Bone marrow (tissue), 2 donors: ENCODE data around the gene NBPF26.
"Not testable (repeated sequence)": the region's sequence is repeated elsewhere in the genome, so short reads cannot be mapped to it uniquely, and the experiment has no call there.

Source experiments
- DNase-seq, 2 donors: peaks; one replicate each; lab custom pipeline; 2025; lab: John Stamatoyannopoulos, UW

Gene NBPF26

DNA sequence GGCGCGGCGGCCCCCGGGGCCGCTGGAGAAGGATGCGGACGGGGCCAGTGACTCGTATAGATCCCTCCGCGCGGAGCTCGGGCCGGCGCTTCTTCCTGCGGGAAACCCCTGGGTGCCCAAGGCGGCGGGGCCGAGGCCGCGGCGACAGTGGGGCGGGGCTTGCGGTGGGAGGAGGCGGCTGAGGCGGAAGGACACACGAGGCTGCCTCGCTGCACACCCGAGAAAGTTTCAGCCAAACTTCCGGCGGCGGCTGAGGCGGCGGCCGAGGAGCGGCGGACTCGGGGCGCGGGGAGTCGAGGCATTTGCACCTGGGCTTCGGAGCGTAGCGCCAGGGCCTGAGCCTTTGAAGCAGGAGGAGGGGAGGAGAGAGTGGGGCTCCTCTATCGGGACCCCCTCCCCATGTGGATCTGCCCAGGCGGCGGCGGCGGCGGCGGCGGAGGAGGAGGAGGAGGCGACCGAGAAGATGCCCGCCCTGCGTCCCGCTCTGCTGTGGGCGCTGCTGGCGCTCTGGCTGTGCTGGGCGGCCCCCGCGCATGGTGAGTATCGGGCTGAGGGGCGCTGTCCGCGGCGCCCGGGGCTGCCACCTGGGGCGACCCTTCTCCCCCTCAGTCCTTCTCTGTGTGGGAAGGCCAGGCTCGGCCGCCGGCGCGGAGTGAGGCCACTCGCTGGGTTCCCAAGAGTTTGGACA, at the start of gene NBPF26:
NBPF26 (plus strand) TSS at position 231 of the 688 bp plus-strand sequence.
- DNase-seq, result peak; percentile 0 to 23

DNA sequence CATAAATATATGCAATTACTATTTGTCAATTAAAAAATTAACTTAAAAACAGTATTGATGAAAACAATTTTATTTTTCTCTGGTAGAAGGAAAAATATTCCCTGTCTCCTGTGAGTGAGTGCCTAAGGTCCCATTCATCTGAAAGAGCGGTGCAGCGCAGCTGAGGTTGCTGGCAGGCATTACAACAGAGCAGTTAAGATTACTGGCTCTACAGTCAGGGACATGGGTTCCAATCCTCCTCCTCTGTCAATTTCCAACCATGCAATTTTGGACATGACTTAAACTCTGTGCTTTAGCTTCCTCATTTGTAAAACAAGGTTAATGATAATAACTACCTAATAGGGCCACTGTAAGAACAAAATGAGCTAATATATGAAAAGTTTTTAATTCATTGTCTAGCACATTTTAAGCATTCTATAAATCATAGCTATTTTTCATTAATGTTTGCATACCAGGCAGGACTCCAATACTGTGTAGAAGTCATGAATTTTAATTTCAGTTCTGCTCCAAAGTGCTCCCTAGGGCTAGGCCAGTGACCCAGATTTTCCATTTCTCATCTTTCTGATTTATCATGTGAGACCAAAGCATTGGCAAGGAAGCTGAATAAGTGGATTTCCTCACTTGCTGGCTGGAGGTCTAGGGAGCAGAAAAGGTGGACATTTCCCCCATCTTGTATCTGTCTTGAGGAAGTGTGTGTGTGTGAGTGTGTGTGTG, 43.5 kb upstream of the NBPF26 start:
- DNase-seq, result not testable (repeated sequence)

DNA sequence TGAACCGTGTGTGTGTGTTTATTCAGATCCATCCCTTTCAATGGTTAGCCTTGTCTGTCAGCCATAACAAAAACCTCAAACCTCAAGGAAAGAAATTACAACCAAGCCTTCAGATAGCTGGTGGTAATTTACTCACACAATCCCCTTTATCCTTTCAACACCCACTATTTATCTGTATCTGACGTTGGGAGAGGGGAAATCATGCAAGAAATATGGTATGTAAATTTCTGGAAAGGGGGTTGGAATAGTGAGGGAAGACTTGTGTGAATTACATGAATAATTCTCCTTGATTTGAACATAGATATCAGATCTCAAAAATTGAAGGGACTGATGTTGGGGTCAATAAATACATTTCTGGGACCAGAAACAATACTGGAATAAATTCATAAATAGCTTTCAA, 42.8 kb upstream of the NBPF26 start:
- not testable (repeated sequence) for DNase-seq

DNA sequence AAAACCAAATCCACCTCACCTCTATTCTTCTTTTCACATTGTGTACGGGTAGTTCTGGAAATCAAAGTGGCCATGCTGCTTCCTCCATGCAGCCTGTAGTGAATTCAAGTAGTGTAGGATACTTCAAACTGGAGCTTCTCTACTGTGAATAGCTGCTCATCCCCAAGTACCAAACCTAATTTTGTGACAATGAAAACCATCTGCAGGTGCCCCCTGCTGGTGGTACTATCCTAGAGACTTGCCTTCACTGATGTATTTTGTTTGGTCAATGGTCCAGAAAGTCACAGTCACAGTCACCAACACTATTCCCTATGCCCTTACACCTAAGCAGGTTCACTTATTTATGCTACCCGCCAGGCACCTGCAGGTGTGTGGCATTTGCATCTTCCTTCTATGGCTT, 39.3 kb upstream of the NBPF26 start:
- DNase-seq, result not testable (repeated sequence)

DNA sequence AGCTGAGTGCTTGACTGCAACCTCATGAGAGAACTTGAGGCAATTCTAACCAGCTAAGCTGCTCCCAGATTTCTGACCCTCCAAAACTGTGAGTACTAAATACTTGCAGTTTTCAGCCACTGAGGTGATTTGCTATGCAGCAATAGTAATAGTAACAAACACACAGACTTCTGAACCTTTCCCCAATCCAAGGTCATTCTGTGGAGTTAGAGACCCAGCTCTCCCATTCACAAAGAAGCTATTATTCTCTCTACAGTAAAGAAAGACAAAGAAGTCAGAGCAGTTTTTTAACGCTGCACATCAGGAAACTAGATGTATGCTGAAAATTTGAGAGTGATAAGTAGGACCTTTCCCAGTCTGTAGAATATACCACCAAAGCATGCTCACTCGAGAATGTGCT, 38.1 kb upstream of the NBPF26 start:
- not testable (repeated sequence) for DNase-seq

DNA sequence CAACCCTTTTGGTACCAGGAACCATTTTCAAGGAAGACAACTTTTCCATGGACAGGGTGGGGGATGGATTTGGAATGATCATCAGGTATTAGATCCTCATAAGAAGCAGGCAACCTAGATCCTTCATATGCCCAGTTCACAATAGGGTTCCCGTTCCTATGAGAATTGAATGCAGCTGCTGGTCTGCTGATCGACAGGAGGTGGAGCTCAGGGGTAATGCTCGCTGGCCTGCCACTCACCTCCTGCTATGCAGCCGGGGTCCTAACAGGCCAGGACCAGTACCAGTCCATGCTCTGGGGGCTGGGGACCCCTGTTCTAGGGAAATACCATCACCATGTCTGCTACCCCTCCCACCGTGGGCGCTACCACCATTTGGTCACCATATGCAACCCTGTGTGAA, 36.5 kb upstream of the NBPF26 start:
- not testable (repeated sequence) for DNase-seq

DNA sequence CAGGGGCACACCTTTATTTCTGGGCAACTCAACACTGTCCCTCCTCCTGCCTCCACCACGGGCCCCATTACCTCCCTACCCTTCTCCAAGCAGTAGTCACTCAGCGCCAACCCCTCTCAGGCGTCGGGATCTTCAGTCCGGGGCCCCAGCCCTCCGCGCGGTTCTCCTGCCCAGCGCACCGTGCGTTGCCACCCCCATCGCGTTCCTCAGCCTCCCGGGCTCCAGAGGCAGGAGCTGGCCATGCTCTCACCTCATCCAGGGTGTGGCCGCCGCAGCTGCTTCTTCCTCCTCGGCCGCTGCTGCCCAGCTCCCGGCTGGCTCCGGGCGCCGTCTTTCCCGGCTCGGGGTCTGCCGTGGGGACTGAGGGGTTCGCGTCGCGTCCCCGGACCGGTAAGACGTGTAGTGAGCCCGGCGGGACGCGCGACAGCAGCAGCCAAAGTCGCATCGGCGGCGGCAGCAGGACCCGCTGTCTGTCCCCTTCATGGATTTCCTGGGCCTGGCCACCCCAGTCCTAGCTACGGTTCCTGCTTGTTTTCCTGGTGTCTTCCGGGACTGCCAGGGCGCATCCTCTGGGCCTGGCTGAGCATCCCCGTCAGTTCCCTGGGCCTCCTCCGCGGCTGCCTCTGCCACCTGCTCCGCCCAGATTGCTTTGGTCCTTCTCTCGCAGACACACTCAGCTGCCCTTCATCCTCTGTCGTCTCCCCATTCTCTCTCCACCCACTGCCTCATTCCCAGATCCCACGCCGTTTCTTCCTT, 22.8 kb upstream of the NBPF26 start:
- not testable (repeated sequence) for DNase-seq

DNA sequence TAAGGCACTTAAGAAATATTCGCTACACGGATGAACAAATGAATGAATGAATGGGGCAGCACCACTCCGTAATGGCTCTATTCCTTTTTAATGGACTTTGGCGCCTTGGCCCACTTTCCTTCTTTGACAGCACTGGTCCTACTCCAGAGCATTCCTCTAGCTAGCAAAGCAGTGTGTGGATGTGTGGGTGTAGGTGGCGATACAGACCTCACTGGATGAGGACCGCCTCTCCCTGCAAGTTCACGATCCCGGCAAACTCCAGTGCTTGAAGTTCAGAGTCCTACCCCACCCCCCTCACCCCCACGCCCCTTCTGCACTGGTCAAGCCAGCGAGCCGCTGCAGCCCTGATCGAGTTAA, 409 bp upstream of the NBPF26 start:
- DNase-seq, result not testable (repeated sequence)

DNA sequence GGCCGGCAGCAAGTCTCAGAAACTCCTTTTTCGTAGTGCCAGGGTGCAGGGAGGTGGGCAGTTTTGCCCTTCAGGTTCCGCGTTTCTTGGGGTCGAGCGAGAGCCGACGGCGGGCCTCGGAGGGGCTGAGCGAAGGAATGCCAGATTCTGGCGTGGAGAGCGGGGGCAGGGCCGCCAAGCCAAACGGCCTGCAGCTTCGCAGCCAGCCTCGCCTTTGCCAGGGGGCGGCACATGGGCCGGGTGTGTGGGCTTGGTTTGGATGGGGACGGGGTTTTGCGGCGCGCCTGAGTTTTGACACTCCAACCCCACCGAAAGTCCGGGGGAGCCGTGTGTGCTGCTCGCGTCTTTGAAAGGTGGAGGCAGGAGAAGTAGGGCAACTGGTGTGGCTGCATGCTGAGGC, 762 bp downstream of the NBPF26 start:
- not testable (repeated sequence) for DNase-seq

DNA sequence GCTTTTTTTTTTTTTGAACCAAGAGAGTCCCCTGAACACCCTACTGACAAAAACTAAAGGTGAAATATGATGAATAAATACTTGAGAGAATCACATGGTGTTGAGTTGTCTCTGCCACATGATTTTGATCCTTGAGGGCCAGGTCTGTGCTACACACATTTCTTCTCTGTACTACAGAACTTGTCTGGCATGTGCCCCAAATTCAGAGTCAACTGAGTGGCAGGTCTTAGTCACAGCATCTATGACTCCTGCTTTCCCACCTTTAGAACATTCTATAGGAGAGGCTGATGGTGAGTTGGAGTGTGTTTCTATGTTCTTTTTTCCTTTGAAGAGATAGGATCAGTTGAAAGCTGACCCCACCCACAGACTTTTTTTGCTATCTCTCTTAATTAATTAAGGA, 5.1 kb downstream of the NBPF26 start:
- not testable (repeated sequence) for DNase-seq

DNA sequence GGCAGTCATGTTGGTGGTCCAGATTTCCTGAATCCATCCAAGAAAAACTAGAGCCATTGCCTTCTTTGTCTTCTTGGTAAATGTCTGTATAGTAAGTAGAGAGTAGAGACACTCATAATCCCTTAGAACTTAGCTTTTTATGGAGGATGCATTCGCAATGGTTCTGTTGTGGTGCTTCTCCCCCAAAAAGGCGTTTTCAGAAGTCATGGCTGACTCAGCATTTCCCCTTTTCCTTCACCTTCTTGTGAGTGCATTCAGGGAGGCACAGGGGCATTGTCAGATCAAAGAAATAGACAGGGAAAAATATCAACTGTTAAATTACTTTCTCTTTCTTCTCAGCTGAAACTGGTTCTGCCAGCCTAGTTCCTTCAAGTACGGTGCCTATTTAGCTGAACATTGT, 45.3 kb downstream of the NBPF26 start:
- DNase-seq, result not testable (repeated sequence)

DNA sequence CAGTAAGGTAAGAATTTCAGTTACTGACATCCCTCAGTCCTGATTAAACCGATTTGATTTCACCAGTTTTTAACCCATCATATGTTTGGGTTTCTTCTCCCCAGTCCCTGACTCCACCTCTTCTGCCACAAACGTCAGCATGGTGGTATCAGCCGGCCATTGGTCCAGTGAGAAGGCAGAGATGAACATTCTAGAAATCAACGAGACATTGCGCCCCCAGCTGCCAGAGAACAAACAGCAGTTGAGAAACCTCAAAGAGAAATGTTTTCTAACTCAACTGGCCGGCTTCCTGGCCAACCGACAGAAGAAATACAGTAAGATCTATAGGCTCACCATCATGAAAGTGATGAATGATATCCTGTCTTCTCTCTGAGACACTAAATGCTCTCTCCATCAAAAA, 81.7 kb downstream of the NBPF26 start:
- not testable (repeated sequence) for DNase-seq

DNA sequence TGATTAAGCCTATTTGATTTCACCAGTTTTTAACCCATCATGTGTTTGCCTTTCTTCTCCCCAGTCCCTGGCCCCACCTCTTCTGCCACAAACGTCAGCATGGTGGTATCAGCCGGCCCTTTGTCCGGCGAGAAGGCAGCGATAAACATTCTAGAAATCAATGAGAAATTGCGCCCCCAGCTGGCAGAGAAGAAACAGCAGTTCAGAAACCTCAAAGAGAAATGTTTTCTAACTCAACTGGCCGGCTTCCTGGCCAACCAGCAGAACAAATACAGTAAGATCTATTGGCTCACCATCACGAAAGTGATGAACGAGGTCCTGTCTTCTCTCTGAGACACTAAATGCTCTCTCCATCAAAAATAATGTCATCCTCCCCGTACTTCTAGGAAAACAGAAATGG, 88.1 kb downstream of the NBPF26 start:
- not testable (repeated sequence) for DNase-seq

DNA sequence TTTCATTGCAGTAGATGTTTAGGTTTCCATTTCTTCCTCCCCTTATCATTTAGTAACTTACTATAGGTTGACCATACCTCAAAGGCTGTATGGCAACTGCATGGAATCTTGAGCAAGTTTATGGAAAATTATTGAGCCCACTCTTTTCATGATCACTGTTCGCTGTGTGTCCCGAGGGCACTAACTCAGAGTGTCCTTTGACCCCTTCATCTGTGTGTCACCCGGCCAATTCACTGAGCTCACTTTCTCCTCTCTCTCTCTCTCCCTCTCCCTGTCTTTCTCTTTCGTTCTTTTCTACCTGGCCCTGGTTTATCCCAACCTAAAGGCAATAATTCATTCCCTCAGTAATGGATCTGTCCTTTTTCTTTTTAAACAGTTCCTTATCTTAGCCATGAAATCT, 101.3 kb downstream of the NBPF26 start:
- not testable (repeated sequence) for DNase-seq

DNA sequence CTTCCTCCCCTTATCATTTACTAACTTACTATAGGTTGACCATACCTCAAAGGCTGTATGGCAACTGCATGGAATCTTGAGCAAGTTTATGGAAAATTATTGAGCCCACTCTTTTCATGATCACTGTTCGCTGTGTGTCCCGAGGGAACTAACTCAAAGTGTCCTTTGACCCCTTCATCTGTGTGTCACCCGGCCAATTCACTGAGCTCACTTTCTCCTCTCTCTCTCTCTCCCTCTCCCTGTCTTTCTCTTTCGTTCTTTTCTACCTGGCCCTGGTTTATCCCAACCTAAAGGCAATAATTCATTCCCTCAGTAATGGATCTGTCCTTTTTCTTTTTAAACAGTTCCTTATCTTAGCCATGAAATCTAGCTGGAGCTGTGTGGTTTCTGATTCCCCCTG, 102.9 kb downstream of the NBPF26 start:
- not testable (repeated sequence) for DNase-seq

DNA sequence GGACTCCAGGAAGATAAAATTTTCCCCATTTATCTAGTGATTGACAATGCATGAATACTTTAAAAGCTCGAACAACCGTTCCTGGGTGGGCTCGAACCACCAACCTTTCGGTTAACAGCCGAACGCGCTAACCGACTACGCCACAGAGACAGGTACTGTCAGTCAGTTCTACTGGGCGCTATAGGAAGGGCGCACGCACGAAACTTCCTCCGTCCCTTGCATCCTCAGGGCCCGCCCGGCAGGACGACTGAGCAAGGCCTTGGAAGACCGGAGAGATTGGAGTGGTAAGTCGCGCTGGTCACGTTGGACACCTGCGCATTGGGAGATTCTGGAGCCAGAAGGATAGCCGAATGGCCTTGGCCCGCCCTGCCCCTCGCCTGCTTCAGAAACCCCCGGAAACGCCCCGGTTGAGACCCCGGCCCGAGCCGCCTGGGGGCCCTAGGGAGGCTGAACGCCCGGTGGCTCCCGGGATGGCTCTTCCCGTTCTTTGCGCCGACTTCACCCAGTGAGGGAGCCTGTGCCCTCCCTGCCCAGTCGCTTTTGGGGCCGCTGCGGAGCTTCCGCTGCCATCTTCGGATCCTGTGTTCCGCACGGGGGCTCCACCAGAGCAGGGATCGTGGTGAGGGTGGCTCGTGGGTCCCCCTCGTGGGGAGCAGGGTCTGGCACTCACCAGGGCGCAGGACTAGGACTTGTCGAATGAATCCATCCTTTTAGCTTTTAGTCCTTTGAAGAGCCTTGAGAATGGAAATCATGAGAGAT, 120.6 kb downstream of the NBPF26 start:
- DNase-seq, result peak; percentile 4 to 31

DNA sequence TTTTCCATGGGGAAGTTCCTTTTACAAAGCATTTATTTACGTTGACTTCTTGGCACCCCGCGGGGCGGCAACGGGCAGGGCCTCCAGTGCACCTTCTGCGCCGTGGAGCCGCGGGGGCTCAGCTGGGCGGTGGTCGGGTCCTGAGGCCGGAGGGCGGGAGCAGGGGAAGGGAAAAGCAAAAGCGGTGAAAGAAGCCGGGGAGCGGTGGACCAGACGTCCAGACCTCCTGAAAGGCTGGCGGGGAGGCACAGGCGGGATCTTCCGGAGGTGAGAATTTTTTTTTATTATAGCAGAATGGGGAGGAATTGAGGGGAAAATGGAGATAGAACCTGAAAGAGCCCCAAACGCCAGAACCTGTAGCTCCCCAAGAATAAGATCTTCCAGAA, 121.2 kb downstream of the NBPF26 start:
- DNase-seq, result not testable (repeated sequence)

DNA sequence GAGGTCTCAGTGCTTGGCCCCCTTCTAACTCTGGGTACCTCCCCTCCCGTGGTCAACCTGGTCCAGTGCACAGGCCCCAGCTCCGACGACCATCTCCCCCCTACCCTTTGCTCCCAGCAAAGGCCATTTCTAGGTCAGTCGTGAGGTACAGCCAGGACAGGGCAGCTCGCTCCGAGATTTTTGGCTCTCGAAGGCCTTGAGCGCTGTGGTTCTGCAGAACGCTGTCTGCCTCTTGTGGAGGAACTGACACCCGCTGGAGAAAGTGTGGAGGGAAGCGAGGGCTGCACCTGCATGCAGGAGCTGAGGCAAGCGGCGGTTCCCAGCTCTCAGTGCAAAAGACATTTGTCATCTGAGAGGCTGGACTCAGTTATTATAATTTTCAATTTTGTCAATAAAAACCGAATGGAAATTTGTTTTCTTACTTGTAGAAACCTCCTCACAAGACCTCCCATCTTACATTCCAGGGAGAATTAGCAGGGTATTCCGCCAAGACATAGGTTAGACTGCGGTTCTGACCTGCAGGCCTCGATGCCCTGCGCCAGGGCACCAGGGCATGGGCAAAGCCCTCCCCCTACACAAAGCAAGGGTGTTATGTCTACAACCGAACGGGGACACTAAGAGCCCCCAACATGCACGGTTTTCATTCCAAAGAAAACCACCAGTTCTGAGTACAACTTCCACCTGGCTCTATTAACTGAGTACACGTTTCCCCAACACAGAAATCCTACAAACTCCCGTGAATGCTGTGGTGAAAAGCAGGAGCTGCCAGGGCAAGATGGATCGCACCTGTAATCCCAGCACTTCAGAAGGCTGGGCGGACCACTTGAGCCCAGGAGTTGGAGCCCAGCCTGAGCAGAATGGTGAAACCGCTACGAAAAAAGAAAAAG, 125.9 kb downstream of the NBPF26 start:
- not testable (repeated sequence) for DNase-seq

DNA sequence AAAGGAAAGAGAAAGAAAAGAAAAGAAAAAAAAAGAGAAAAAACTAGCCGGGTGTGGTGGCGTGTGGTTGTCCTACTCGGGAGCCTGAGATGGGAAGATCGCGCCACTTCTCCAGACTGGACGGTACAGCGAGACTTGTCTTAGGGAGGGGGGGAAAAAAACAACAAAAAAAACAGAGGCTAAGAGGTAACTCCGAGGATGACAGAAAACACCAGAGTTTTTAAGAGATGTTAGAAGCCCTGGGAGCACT, 126.5 kb downstream of the NBPF26 start:
- peak; percentile 30 to 34 for DNase-seq

DNA sequence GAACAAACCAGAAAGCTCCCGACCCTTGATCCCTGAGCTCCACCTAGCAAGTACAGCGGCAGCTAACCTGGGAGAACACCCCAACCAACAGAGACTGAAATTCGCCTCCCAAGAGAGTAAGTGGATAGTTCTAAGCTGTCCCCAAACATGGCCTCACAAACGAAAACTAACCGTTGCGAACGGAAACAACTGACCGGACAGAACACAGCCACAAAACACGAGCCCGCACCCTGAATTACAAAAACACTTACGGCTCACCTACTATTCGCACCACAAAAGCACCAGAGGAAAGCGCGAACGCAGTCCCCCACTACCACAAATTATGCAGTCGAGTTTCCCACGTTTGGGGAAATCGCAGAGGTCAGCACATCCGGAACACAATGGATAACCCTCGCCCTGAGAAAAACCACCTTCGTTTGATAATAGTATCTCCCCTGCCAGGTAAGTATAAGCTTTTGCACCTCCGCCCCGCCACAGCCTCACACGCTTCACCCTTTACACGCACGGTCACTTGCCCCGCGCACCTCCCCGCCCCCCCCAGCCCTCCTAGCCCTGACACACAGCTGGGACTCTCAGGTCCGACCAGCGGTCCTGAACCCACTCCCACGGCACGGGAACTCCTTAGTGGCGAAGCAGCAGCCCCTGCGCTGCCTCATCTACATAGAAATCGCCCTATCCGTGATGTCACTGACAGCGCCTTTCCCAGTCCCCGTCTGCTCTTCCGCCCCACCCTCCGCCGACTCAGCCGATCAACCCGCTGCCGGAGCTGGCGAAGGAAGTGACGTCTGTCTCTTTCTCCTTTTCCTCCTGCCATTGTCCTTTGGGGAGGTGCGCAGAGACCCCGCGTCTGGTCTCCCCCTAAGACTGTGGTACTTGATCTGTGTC, 127.0 kb downstream of the NBPF26 start:
- peak; percentile 58 to 63 for DNase-seq
